Fibroblast of lung (primary cell): ENCODE results near the gene HOXA9. TPM values are rescaled to one million over a fixed set of nuclear protein-coding genes. Genes with fewer than 3 reads are reported as not detected.
A peak's percentile ranks its signal among the peaks of the same experiment; 100 is the strongest.

ENCODE experiments used
- DNase-seq, 2 donors: peaks; one replicate each; pipeline versions ENCODE4 v3.0.0 to v3.0.0-alpha.2; 2010; ENCODE audit warnings: low read depth in 2 of 2
- H2AFZ ChIP-seq: 2 replicates; pipeline ENCODE4 v1.5.1; 2012; ENCODE audit warnings: low read length, control low read depth, inconsistent platforms
- H3K27ac ChIP-seq: 2 replicates; pipeline ENCODE4 v1.5.1; 2011; ENCODE audit warnings: low read length, control low read depth; ENCODE audit not compliant: insufficient read depth
- H3K27me3 ChIP-seq: 2 replicates; pipeline ENCODE4 v1.5.1; 2011; ENCODE audit warnings: mild to moderate bottlenecking, low read length; ENCODE audit not compliant: control insufficient read depth, insufficient read depth
- H3K36me3 ChIP-seq: 2 replicates; pipeline ENCODE4 v1.5.1; 2011; ENCODE audit warnings: low read length; ENCODE audit not compliant: control insufficient read depth, insufficient read depth
- H3K4me1 ChIP-seq: 2 replicates; pipeline ENCODE4 v1.5.1; 2011; ENCODE audit warnings: low read length; ENCODE audit not compliant: control insufficient read depth, insufficient read depth; ENCODE audit errors: extremely low read depth
- H3K4me2 ChIP-seq: 2 replicates; pipeline ENCODE4 v1.5.1; 2011; ENCODE audit warnings: low read length, control low read depth; ENCODE audit not compliant: insufficient read depth; ENCODE audit errors: extremely low read depth
- H3K4me3 ChIP-seq, 4 experiments: fragments of 200-600 bp in 1 of 4; sonication (generic) in 1 of 4; replicated peaks in 1 of 4; 2 replicates each; pipeline ENCODE4 v1.5.1; 2011 to 2016; ENCODE audit warnings: low read length in 4 of 4, low read depth in 3 of 4, mild to moderate bottlenecking in 3 of 4, control low read depth in 2 of 4, inconsistent platforms in 1 of 4, mixed read lengths in 1 of 4; ENCODE audit not compliant: insufficient read depth in 1 of 4; ENCODE audit errors: control extremely low read depth in 1 of 4
- H3K79me2 ChIP-seq: 2 replicates; pipeline ENCODE4 v1.5.1; 2012; ENCODE audit warnings: mild to moderate bottlenecking, low read length, inconsistent platforms; ENCODE audit not compliant: control insufficient read depth, insufficient read depth
- H3K9ac ChIP-seq: 2 replicates; pipeline ENCODE4 v1.5.1; 2011; ENCODE audit warnings: mild to moderate bottlenecking, low read length, control low read depth; ENCODE audit not compliant: insufficient read depth
- H3K9me3 ChIP-seq: 2 replicates; pipeline ENCODE4 v1.5.1; 2012; ENCODE audit warnings: low read depth, low read length; ENCODE audit not compliant: control insufficient read depth, insufficient read depth
- H4K20me1 ChIP-seq: 2 replicates; pipeline ENCODE4 v1.5.1; 2011; ENCODE audit warnings: low read length; ENCODE audit not compliant: control insufficient read depth, insufficient read depth; ENCODE audit errors: extremely low read depth
- CTCF ChIP-seq, 2 donors: IDR thresholded peaks in 1 of 2; conservative IDR thresholded peaks in 1 of 2; 1 replicate in 1 of 2; 2 replicates in 1 of 2; pipeline ENCODE4 v1.5.1; 2011 to 2012; ENCODE audit warnings: low read length in 2 of 2, control low read depth in 1 of 2, inconsistent platforms in 1 of 2, low read depth in 1 of 2, mild to moderate bottlenecking in 1 of 2
- EZH2 ChIP-seq: IDR thresholded peaks from 2 replicates; pipeline ENCODE4 v1.5.1; 2012; ENCODE audit warnings: low read length, control low read depth, mild to moderate bottlenecking; ENCODE audit errors: missing control alignments
- polyA plus RNA-seq, 2 donors: library from polyadenylated mRNA; depleted of rRNA in 1 of 2; stranded (reverse) in 1 of 2; unstranded in 1 of 2; fragments of >200 nt; gene quantifications; 2 replicates each; pipeline ENCODE4 v1.2.1, GENCODE V29; 2011 to 2012; ENCODE audit warnings: missing spikeins in 1 of 2
- total RNA-seq: library from RNA; depleted of rRNA; stranded (reverse); fragments of >200 nt; gene quantifications from 2 replicates; pipeline ENCODE4 v1.2.1, GENCODE V29; 2014

The HOXA9 gene
- total and polyA plus RNA-seq, 2 donors (not counting 1 experiment from before 2014, with no cell fraction given) = 0.08 TPM; not detected in 1

DNA sequence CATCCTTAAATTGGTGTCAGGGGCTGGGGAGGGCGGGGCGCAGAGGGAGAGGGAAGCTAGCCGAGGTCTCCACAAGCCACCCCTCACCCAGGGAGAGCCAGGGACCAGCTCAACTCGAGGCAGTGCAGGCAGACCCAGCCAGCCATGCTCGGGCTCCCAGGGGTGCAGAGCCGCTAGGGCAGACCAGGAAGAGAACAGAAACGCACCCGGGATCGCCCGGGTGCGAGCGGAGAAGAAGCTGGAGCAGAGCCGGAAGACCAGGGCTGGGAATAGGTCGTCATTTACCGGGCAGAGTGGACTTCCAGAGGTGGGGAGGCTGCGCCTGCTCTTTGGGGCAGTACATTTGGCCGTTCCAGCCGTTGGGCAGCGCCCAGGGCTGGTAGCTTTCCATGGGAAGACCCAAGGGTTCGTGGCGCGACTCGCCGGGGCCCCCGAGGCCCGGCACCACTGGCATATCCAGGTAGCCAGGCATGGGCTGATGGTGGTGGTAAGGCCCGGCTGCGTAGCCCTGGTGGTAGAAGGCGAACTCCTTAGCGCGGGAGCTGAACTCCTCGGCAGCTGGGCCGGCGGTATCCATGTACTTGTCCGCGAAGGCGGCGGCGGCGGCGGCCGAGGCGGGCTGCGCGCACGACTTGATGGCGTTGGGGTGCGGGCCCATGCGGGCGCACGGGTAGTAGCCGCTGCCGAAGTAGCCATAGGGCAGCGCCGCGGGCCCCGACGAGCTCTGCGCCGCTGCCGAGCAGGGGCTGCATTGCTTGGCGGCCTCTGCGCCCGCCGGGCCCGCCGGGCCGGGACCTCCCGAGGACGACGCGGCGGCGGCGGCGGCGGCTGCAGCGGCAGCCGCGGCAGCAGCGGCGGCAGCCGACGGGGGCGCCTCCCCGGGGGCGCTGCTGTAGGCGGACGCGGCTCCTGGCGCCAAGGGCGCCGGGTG lies 33.8 kb upstream of the HOXA9 start:
- no peak for DNase-seq
- Histone ChIP-seq H4K20me1 (no peaks in the 10 kb centered on the region), H3K4me1 (no peaks in the 10 kb centered on the region), H3K27me3 (peaks cover 73% of the 10 kb centered on the region), H2AFZ (no peak overlapping the region), H3K4me2 (no peak overlapping the region), H3K36me3 (no peaks in the 10 kb centered on the region), H3K9ac (no peak overlapping the region), H3K4me3 (no peak overlapping the region), H3K79me2 (no peaks in the 10 kb centered on the region), H3K27ac (no peak overlapping the region), H3K9me3 (no peaks in the 10 kb centered on the region)
- TF ChIP-seq EZH2 (peak; percentile 84), CTCF (conservative IDR thresholded peaks at IDR 0.05 in 1 of 2, IDR thresholded peaks at IDR 0.05 in 1 of 2; ENCODE audit: low read depth in 1 of 2, low read length in 2 of 2) (no peak)

GRCh38 chr7:27198138-27198841 lies 33.0 kb upstream of the HOXA9 start:
- no peaks in the 10 kb centered on the region for H3K9me3 ChIP-seq
- no peak overlapping the region for H2AFZ ChIP-seq
- no peaks in the 10 kb centered on the region for H3K4me1 ChIP-seq
- H3K79me2 ChIP-seq = no peaks in the 10 kb centered on the region
- H4K20me1 ChIP-seq = no peaks in the 10 kb centered on the region
- DNase-seq = no peak
- H3K36me3 ChIP-seq = no peaks in the 10 kb centered on the region
- peak; percentile 96 for TF ChIP-seq EZH2
- TF ChIP-seq CTCF (conservative IDR thresholded peaks at IDR 0.05 in 1 of 2, IDR thresholded peaks at IDR 0.05 in 1 of 2; ENCODE audit: low read depth in 1 of 2, low read length in 2 of 2) = no peak
- H3K9ac ChIP-seq = no peak overlapping the region
- H3K27me3 ChIP-seq = peaks cover 73% of the 10 kb centered on the region
- H3K4me2 ChIP-seq = no peak overlapping the region
- no peak overlapping the region for H3K27ac ChIP-seq
- H3K4me3 ChIP-seq = no peak overlapping the region
